Left cardiac atrium (tissue), 4 donors: ENCODE data around the gene SLCO3A1. TPM values are rescaled to one million over a fixed set of nuclear protein-coding genes. Genes with fewer than 3 reads are reported as not detected.
A peak's percentile ranks its signal among the peaks of the same experiment; 100 is the strongest.

Experiments used
- ATAC-seq, 2 donors: fragments of 200-7000 bp; cut with Tn5 transposase; one replicate each; pipeline ENCODE4 v1.9.1; 2020; ENCODE audit warnings: mild to moderate bottlenecking in 2 of 2, moderate library complexity in 2 of 2
- DNase-seq: peaks from one replicate; pipeline ENCODE4 v3.0.0-alpha.2; 2020
- intact Hi-C, 2 donors: fragments of 100-400 bp; cut with DNase I; formaldehyde crosslinking; loops; one replicate each; pipeline versions ENCODE4 v1.14.1 to v1.15.1; 2022 to 2023
- total RNA-seq, 2 donors: library from RNA; stranded (reverse); fragmentation: NEBNext Ultra II Directional; extraction: Animal tissue kit (Norgen Biotek cat#: 25700); gene quantifications; one replicate each; pipeline ENCODE4 v1.2.1, GENCODE V29; 2021
- donor health status: DM: no; HTN: yes; CAD: no.
- donor health status: DM: no; HTN: yes; CAD: no; lungs with severe emphysema.
- donor health status: DM: yes; HTN: yes; CAD: no.
- donor health status: Dilated cardiomyopathy.

The SLCO3A1 gene
- total RNA-seq, 2 donors from 2014 or later: 37.8 to 47.7 TPM

GRCh38 chr15:92109191-92109873 lies 255.8 kb downstream of the SLCO3A1 start:
- ATAC-seq (peak; percentile 7 to 42), DNase-seq (no peak)
- intact Hi-C loops: loop anchor here in 1 of 2 donors (10.0 kb wide), 1 partner anchor 265 kb away; no protein-coding TSS in a partner anchor

- intact Hi-C loops: no loop called here
- DNase-seq (no peak), ATAC-seq (no peak)
Observed at GRCh38 chr15:92111291-92111690, 257.8 kb downstream of the SLCO3A1 start.

GRCh38 chr15:92111751-92112150 lies 258.2 kb downstream of the SLCO3A1 start:
- DNase-seq (no peak), ATAC-seq (peak in 1 of 2 donors; percentile 50)
- intact Hi-C loops: no loop called here

GRCh38 chr15:92112180-92112579 lies 258.7 kb downstream of the SLCO3A1 start:
- ATAC-seq: peak in 1 of 2 donors; percentile 80
- intact Hi-C loops: no loop called here
- DNase-seq: peak; percentile 40

GRCh38 chr15:92112711-92113110 lies 259.2 kb downstream of the SLCO3A1 start:
- ATAC-seq (no peak), DNase-seq (no peak)
- intact Hi-C loops: no loop called here

- ATAC-seq: no peak
- intact Hi-C loops: no loop called here
- DNase-seq: no peak
Observed at GRCh38 chr15:92113832-92114231, 260.3 kb downstream of the SLCO3A1 start.

GRCh38 chr15:92115834-92116233 lies 262.3 kb downstream of the SLCO3A1 start:
- ATAC-seq (no peak), DNase-seq (no peak)
- intact Hi-C loops: no loop called here

GRCh38 chr15:92116330-92116729 lies 262.8 kb downstream of the SLCO3A1 start:
- ATAC-seq (no peak), DNase-seq (no peak)

GRCh38 chr15:92117261-92117731 lies 263.8 kb downstream of the SLCO3A1 start:
- intact Hi-C loops: no loop called here
- ATAC-seq: peak; percentile 25 to 69
- no peak for DNase-seq

More at GRCh38 chr15:92116330-92116729, 262.8 kb downstream of the SLCO3A1 start:
- intact Hi-C loops: no loop called here

GRCh38 chr15:92118162-92118935 lies 264.8 kb downstream of the SLCO3A1 start:
- intact Hi-C loops: no loop called here
- ATAC-seq (peak in 1 of 2 donors; percentile 38), DNase-seq (no peak)

- ATAC-seq: no peak
- intact Hi-C loops: no loop called here
- no peak for DNase-seq
Observed at GRCh38 chr15:92118936-92119325, 265.4 kb downstream of the SLCO3A1 start.

GRCh38 chr15:92120094-92120795 lies 266.7 kb downstream of the SLCO3A1 start:
- intact Hi-C loops: no loop called here
- ATAC-seq (no peak), DNase-seq (no peak)

GRCh38 chr15:92121047-92121446 lies 267.5 kb downstream of the SLCO3A1 start:
- intact Hi-C loops: no loop called here
- DNase-seq: no peak
- no peak for ATAC-seq

GRCh38 chr15:92122259-92122658 lies 268.8 kb downstream of the SLCO3A1 start:
- ATAC-seq: no peak
- no peak for DNase-seq
- intact Hi-C loops: no loop called here

GRCh38 chr15:92123962-92124656 lies 270.6 kb downstream of the SLCO3A1 start:
- intact Hi-C loops: no loop called here
- DNase-seq: no peak
- no peak for ATAC-seq

GRCh38 chr15:92124657-92125010 lies 271.1 kb downstream of the SLCO3A1 start:
- DNase-seq: no peak
- intact Hi-C loops: no loop called here
- ATAC-seq: no peak

- intact Hi-C loops: no loop called here
- DNase-seq (no peak), ATAC-seq (no peak)
Observed at GRCh38 chr15:92128788-92129187, 275.3 kb downstream of the SLCO3A1 start.

GRCh38 chr15:92130244-92130643 lies 276.7 kb downstream of the SLCO3A1 start:
- no peak for DNase-seq
- intact Hi-C loops: no loop called here
- ATAC-seq: no peak

- no peak for DNase-seq
- ATAC-seq: no peak
- intact Hi-C loops: no loop called here
Observed at GRCh38 chr15:92130906-92131305, 277.4 kb downstream of the SLCO3A1 start.
